ENCODE measurements around the gene LRBA. TPM values are rescaled to one million over a fixed set of nuclear protein-coding genes. Genes with fewer than 3 reads are reported as not detected.

Gene LRBA
- polyA plus RNA-seq, 1 of the 3 experiments (the other 2 are of a cell fraction): 11.4 TPM

DNA sequence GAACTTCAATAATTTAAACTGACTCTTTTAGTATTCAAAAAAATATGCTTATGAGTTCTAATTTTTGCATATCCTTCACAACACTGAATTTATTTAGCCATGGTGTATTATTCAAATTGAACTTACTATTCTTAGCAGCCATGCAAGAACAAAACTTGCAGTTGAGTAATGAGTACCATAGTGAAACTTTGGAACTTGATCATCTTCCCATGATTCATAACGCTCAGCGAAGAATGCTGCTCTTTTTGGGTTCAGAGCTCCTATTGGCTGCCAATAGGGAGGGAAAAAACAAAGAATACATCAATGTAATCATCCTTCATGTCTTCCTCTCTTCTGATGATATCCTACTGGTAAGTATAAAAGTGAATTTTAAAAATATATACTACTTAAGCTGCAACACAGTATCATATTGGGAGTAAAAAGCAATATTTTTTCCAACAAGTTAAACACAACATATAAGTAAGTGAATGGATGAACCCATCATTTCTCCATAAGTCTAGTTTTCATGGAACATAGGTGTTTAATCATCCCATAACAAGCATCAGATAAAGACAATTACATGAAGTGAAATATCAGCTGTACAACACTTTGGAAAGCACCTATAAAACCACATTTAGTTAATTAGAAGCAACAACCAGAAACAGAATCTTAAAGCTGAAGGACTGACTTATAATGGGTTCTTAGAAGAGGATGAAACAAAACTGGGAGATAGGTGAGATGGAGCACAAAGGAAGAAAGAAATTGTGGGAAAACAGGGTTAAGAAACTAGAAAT lies 578.3 kb downstream of the LRBA start:
- TF ChIP-seq, protein P1, sequence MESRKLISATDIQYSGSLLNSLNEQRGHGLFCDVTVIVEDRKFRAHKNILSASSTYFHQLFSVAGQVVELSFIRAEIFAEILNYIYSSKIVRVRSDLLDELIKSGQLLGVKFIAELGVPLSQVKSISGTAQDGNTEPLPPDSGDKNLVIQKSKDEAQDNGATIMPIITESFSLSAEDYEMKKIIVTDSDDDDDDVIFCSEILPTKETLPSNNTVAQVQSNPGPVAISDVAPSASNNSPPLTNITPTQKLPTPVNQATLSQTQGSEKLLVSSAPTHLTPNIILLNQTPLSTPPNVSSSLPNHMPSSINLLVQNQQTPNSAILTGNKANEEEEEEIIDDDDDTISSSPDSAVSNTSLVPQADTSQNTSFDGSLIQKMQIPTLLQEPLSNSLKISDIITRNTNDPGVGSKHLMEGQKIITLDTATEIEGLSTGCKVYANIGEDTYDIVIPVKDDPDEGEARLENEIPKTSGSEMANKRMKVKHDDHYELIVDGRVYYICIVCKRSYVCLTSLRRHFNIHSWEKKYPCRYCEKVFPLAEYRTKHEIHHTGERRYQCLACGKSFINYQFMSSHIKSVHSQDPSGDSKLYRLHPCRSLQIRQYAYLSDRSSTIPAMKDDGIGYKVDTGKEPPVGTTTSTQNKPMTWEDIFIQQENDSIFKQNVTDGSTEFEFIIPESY (IDR thresholded peaks at IDR 0.05; ENCODE audit: borderline replicate concordance, low read depth): no peak
- no peak for TF ChIP-seq ELF1 (IDR thresholded peaks at IDR 0.05)
- no peak for TF ChIP-seq CHD2 (IDR thresholded peaks at IDR 0.05; ENCODE audit: low read length, partially characterized antibody)
- TF ChIP-seq, protein P2, sequence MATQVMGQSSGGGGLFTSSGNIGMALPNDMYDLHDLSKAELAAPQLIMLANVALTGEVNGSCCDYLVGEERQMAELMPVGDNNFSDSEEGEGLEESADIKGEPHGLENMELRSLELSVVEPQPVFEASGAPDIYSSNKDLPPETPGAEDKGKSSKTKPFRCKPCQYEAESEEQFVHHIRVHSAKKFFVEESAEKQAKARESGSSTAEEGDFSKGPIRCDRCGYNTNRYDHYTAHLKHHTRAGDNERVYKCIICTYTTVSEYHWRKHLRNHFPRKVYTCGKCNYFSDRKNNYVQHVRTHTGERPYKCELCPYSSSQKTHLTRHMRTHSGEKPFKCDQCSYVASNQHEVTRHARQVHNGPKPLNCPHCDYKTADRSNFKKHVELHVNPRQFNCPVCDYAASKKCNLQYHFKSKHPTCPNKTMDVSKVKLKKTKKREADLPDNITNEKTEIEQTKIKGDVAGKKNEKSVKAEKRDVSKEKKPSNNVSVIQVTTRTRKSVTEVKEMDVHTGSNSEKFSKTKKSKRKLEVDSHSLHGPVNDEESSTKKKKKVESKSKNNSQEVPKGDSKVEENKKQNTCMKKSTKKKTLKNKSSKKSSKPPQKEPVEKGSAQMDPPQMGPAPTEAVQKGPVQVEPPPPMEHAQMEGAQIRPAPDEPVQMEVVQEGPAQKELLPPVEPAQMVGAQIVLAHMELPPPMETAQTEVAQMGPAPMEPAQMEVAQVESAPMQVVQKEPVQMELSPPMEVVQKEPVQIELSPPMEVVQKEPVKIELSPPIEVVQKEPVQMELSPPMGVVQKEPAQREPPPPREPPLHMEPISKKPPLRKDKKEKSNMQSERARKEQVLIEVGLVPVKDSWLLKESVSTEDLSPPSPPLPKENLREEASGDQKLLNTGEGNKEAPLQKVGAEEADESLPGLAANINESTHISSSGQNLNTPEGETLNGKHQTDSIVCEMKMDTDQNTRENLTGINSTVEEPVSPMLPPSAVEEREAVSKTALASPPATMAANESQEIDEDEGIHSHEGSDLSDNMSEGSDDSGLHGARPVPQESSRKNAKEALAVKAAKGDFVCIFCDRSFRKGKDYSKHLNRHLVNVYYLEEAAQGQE (IDR thresholded peaks at IDR 0.05; ENCODE audit: low read depth, low read length): no peak
- no peak for TF ChIP-seq EP300 (IDR thresholded peaks at IDR 0.05; ENCODE audit: borderline replicate concordance in 1 of 2, low read depth in 1 of 2, low read length in 1 of 2)
- TF ChIP-seq SMC3 (IDR thresholded peaks at IDR 0.05; ENCODE audit: low read depth, low read length): no peak
- no peak for TF ChIP-seq NFIC (IDR thresholded peaks at IDR 0.05; ENCODE audit: borderline replicate concordance)
- no peak for TF ChIP-seq FOXM1 (IDR thresholded peaks at IDR 0.05; ENCODE audit: low read depth)
- TF ChIP-seq, protein P3, sequence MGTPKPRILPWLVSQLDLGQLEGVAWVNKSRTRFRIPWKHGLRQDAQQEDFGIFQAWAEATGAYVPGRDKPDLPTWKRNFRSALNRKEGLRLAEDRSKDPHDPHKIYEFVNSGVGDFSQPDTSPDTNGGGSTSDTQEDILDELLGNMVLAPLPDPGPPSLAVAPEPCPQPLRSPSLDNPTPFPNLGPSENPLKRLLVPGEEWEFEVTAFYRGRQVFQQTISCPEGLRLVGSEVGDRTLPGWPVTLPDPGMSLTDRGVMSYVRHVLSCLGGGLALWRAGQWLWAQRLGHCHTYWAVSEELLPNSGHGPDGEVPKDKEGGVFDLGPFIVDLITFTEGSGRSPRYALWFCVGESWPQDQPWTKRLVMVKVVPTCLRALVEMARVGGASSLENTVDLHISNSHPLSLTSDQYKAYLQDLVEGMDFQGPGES (IDR thresholded peaks at IDR 0.05; ENCODE audit: low read depth, low read length): no peak
- H3K9ac ChIP-seq: no peak overlapping the region
- H3K4me2 ChIP-seq: no peak overlapping the region
- H3K9me3 ChIP-seq: no peaks in the 10 kb centered on the region
- peaks cover 0 to 4% of the 10 kb centered on the region in 2 experiments for H3K36me3 ChIP-seq (replicated peaks in 1 of 2; ENCODE audit: control insufficient read depth in 1 of 2, insufficient read depth in 2 of 2, low read length in 1 of 2)
- no peaks in the 10 kb centered on the region for H3K27me3 ChIP-seq (ENCODE audit: insufficient read depth)
- no peaks in the 10 kb centered on the region for H3K79me2 ChIP-seq (ENCODE audit: insufficient read depth)
- POLR2A ChIA-PET: no interaction called here
- H4K20me1 ChIP-seq (ENCODE audit: insufficient read depth): no peaks in the 10 kb centered on the region
- CTCF ChIA-PET: interaction anchor here (0.6 kb wide), 1 partner anchor 837 kb away, joined by 3 read pairs; no protein-coding TSS in a partner anchor
- H2AFZ ChIP-seq (ENCODE audit: low read depth): no peak overlapping the region
- no peaks in the 10 kb centered on the region for H3K9me2 ChIP-seq
- WGBS (ENCODE audit: low lambda C conversion rate): 94% methylated on average over 2 of the region's 2 CpGs
- no peak for DNase-seq
- no peak overlapping the region for H3K27ac ChIP-seq (ENCODE audit: low read depth in 2 of 2, low read length in 1 of 2)
- H3F3A ChIP-seq (replicated peaks; ENCODE audit: insufficient read depth): no peaks in the 10 kb centered on the region
- no peak overlapping the region for H3K4me3 ChIP-seq (ENCODE audit: low read depth in 2 of 2, low read length in 1 of 2)
- H3K4me1 ChIP-seq (ENCODE audit: control insufficient read depth in 1 of 2, insufficient read depth in 2 of 2, low read depth in 1 of 2, low read length in 1 of 2): no peaks in the 10 kb centered on the region

Data from SK-N-SH (cell line).